HUES64 (cell line): ENCODE results near the gene TMEM45A.

Source experiments
- H3K27ac ChIP-seq: 2 replicates; pipeline ENCODE4 v1.7.0; 2013; ENCODE audit warnings: low read depth, low read length, inconsistent platforms
- H3K27me3 ChIP-seq: 2 replicates; pipeline ENCODE4 v1.6.1; 2013; ENCODE audit warnings: mild to moderate bottlenecking, low read length; ENCODE audit not compliant: insufficient read depth
- H3K36me3 ChIP-seq: 2 replicates; pipeline ENCODE4 v1.6.1; 2013; ENCODE audit warnings: mild to moderate bottlenecking, low read length; ENCODE audit not compliant: insufficient read depth
- H3K4me1 ChIP-seq: 2 replicates; pipeline ENCODE4 v1.6.1; 2013; ENCODE audit warnings: mild to moderate bottlenecking, low read length, moderate library complexity; ENCODE audit not compliant: insufficient read depth
- H3K4me3 ChIP-seq: 2 replicates; pipeline ENCODE4 v1.5.1; 2013; ENCODE audit warnings: mild to moderate bottlenecking, low read length, moderate library complexity
- H3K9ac ChIP-seq: 2 replicates; pipeline ENCODE4 v1.6.1; 2013; ENCODE audit warnings: mild to moderate bottlenecking, low read depth, low read length
- H3K9me3 ChIP-seq: 2 replicates; pipeline ENCODE4 v1.6.1; 2013; ENCODE audit warnings: low read depth, low read length; ENCODE audit not compliant: insufficient read depth
- WGBS: fragments of 150-250, 120-280 bp; methylation state at CpG from one replicate; pipeline ENCODE4 v1.1.7; 2013; ENCODE audit warnings: missing lambda C conversion rate; 5-methylcytosine and 5-hydroxymethylcytosine counted together

TMEM45A gene

GRCh38 chr3:100518244-100518643, 25.8 kb downstream of the TMEM45A start:
- no peaks in the 10 kb centered on the region for H3K4me1 ChIP-seq
- 0 out of 2 replicates have a peak, but pooled peaks cover 3% of the 10 kb centered on the region for H3K36me3 ChIP-seq
- no peak overlapping the region for H3K27ac ChIP-seq
- H3K4me3 ChIP-seq, result no peak overlapping the region
- H3K27me3 ChIP-seq, result no peaks in the 10 kb centered on the region
- no peak overlapping the region for H3K9ac ChIP-seq
- H3K9me3 ChIP-seq, result no peaks in the 10 kb centered on the region

GRCh38 chr3:100518983-100519382, 26.6 kb downstream of the TMEM45A start:
- H3K36me3 ChIP-seq, result 0 out of 2 replicates have a peak, but pooled peaks cover 3% of the 10 kb centered on the region
- H3K4me1 ChIP-seq, result no peaks in the 10 kb centered on the region
- no peak overlapping the region for H3K9ac ChIP-seq
- no peak overlapping the region for H3K4me3 ChIP-seq
- H3K27ac ChIP-seq, result no peak overlapping the region
- H3K27me3 ChIP-seq, result no peaks in the 10 kb centered on the region
- H3K9me3 ChIP-seq, result no peaks in the 10 kb centered on the region
- 91% methylated on average over 4 of the region's 4 CpGs for WGBS

- Histone ChIP-seq H3K36me3 (0 out of 2 replicates have a peak, but pooled peaks cover 3% of the 10 kb centered on the region), H3K4me1 (peaks cover 4% of the 10 kb centered on the region; the same call in 1 of the 2 replicates), H3K9ac (no peak overlapping the region), H3K27ac (no peak overlapping the region), H3K9me3 (no peaks in the 10 kb centered on the region), H3K27me3 (no peaks in the 10 kb centered on the region), H3K4me3 (no peak overlapping the region)
- WGBS, result 96% methylated on average over 10 of the region's 10 CpGs
These were observed 29.0 kb downstream of the TMEM45A start for GRCh38 chr3:100521439-100521845.

GRCh38 chr3:100522125-100522524, 29.7 kb downstream of the TMEM45A start:
- H3K9ac ChIP-seq, result no peak overlapping the region
- H3K4me1 ChIP-seq, result peaks cover 4% of the 10 kb centered on the region; the same call in 1 of the 2 replicates
- H3K36me3 ChIP-seq, result 0 out of 2 replicates have a peak, but pooled peaks cover 3% of the 10 kb centered on the region
- no peak overlapping the region for H3K27ac ChIP-seq
- no peak overlapping the region for H3K4me3 ChIP-seq
- no peaks in the 10 kb centered on the region for H3K27me3 ChIP-seq
- 89% methylated on average over 3 of the region's 3 CpGs for WGBS
- H3K9me3 ChIP-seq, result no peaks in the 10 kb centered on the region

GRCh38 chr3:100523050-100523760, 30.8 kb downstream of the TMEM45A start:
- WGBS, result 100% methylated on average over 3 of the region's 4 CpGs
- Histone ChIP-seq H3K4me3 (no peak overlapping the region), H3K9me3 (no peaks in the 10 kb centered on the region), H3K27ac (no peak overlapping the region), H3K4me1 (peaks cover 4% of the 10 kb centered on the region; the same call in 1 of the 2 replicates), H3K27me3 (no peaks in the 10 kb centered on the region), H3K9ac (no peak overlapping the region), H3K36me3 (0 out of 2 replicates have a peak, but pooled peaks cover 3% of the 10 kb centered on the region)

GRCh38 chr3:100525753-100526612, 33.6 kb downstream of the TMEM45A start:
- H3K27ac ChIP-seq, result no peak overlapping the region
- 0 out of 2 replicates have a peak, but pooled peaks cover 3% of the 10 kb centered on the region for H3K36me3 ChIP-seq
- H3K4me1 ChIP-seq, result peaks cover 4% of the 10 kb centered on the region; the same call in 1 of the 2 replicates
- H3K9me3 ChIP-seq, result no peaks in the 10 kb centered on the region
- H3K9ac ChIP-seq, result no peak overlapping the region
- H3K27me3 ChIP-seq, result no peaks in the 10 kb centered on the region
- H3K4me3 ChIP-seq, result no peak overlapping the region
- 72% methylated on average over 12 of the region's 12 CpGs for WGBS

GRCh38 chr3:100526613-100527346, 34.4 kb downstream of the TMEM45A start:
- H3K9me3 ChIP-seq, result no peaks in the 10 kb centered on the region
- 96% methylated on average over 2 of the region's 4 CpGs for WGBS
- H3K27me3 ChIP-seq, result no peaks in the 10 kb centered on the region
- H3K27ac ChIP-seq, result no peak overlapping the region
- no peak overlapping the region for H3K4me3 ChIP-seq
- no peak overlapping the region for H3K9ac ChIP-seq
- H3K4me1 ChIP-seq, result peaks cover 4% of the 10 kb centered on the region; the same call in 1 of the 2 replicates
- no peaks in the 10 kb centered on the region for H3K36me3 ChIP-seq

- Histone ChIP-seq H3K9ac (no peak overlapping the region), H3K36me3 (no peaks in the 10 kb centered on the region), H3K27me3 (no peaks in the 10 kb centered on the region), H3K4me3 (no peak overlapping the region), H3K27ac (no peak overlapping the region), H3K9me3 (no peaks in the 10 kb centered on the region), H3K4me1 (peaks cover 4% of the 10 kb centered on the region; the same call in 1 of the 2 replicates)
- WGBS, result 100% methylated on average over 1 of the region's 1 CpG
These were observed 34.9 kb downstream of the TMEM45A start for GRCh38 chr3:100527347-100527735.

GRCh38 chr3:100531093-100531492, 38.7 kb downstream of the TMEM45A start:
- H3K9me3 ChIP-seq, result no peaks in the 10 kb centered on the region
- no peak overlapping the region for H3K9ac ChIP-seq
- no peaks in the 10 kb centered on the region; the same call in 1 of the 2 replicates for H3K4me1 ChIP-seq
- no peaks in the 10 kb centered on the region for H3K27me3 ChIP-seq
- no peak overlapping the region for H3K4me3 ChIP-seq
- no CpG with 5 or more reads among the region's 3 CpGs for WGBS
- no peaks in the 10 kb centered on the region for H3K36me3 ChIP-seq
- H3K27ac ChIP-seq, result no peak overlapping the region

GRCh38 chr3:100532411-100532810, 40.0 kb downstream of the TMEM45A start:
- Histone ChIP-seq H3K9ac (no peak overlapping the region), H3K36me3 (no peaks in the 10 kb centered on the region), H3K27me3 (no peaks in the 10 kb centered on the region), H3K27ac (no peak overlapping the region), H3K4me3 (no peak overlapping the region), H3K9me3 (no peaks in the 10 kb centered on the region), H3K4me1 (no peaks in the 10 kb centered on the region)
- WGBS, result 94% methylated on average over 6 of the region's 6 CpGs
